Measurements from ENCODE around the gene L3MBTL1.

Gene L3MBTL1

DNA sequence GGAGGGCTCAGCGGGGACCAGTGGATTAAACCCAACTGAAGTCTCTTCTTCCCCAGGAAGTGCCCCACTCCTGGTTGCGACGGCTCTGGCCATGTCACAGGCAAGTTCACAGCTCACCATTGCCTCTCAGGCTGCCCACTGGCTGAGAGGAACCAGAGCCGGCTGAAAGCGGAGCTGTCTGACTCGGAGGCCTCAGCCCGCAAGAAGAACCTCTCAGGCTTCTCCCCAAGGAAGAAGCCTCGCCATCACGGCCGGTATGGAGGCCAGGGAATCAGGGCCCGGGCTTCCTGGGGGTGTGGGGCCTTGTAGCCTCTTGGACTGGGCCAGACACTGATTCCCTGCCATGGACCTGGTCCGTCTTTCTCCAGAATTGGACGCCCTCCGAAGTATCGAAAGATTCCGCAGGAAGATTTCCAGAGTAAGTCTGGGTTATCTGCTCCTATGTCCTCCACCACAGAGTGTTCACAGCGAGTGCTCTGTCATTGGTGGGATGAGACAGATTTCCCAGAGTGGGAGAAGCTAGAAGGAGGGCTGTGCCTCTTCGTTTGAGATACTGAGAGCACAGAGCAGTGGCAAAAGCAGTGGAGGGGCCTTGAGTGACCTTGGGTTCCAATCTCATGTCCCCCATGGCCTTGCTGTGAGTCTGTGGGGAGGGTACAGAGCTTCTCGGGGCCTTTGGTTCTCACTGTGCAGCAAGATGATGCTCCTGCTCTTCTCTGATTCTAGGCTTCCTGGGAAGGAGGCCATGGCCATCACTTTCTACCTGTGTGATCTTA is 28.7 kb downstream of the L3MBTL1 start:
- DNase-seq, result no peak

GRCh38 chr20:43536817-43537440 is 29.4 kb downstream of the L3MBTL1 start:
- no peak for DNase-seq

- no peak for DNase-seq
Measured at GRCh38 chr20:43537921-43538877, 30.7 kb downstream of the L3MBTL1 start.

GRCh38 chr20:43538878-43539700 is 31.6 kb downstream of the L3MBTL1 start:
- no peak for DNase-seq

GRCh38 chr20:43539975-43540672 is 32.6 kb downstream of the L3MBTL1 start:
- no peak for DNase-seq

GRCh38 chr20:43540673-43541060 is 33.2 kb downstream of the L3MBTL1 start:
- DNase-seq, result no peak

DNA sequence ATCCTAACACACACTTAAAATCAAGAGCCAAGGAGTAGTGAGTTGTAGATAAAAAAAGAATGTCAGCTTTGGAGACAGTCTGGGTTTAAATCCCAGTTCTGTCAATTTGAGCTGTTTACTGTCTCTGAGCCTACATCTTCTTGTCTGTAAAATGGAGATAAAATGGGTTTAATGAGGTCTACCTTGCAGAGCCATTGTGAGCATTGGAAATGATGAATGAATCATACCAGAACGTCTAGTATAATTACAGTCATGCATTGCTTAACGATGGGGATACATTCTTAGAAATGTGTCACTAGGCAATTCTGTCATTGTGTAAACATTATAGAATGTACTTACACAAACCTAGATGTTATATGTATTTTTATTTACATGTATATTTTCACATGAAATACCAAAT is 33.7 kb downstream of the L3MBTL1 start:
- no peak for DNase-seq

GRCh38 chr20:43542161-43542560 is 34.7 kb downstream of the L3MBTL1 start:
- no peak for DNase-seq

GRCh38 chr20:43542674-43543073 is 35.2 kb downstream of the L3MBTL1 start:
- DNase-seq, result no peak

- no peak for DNase-seq
Measured at GRCh38 chr20:43543138-43543537, 35.6 kb downstream of the L3MBTL1 start.

- no peak for DNase-seq
Measured at GRCh38 chr20:43544501-43544900, 37.0 kb downstream of the L3MBTL1 start.

DNA sequence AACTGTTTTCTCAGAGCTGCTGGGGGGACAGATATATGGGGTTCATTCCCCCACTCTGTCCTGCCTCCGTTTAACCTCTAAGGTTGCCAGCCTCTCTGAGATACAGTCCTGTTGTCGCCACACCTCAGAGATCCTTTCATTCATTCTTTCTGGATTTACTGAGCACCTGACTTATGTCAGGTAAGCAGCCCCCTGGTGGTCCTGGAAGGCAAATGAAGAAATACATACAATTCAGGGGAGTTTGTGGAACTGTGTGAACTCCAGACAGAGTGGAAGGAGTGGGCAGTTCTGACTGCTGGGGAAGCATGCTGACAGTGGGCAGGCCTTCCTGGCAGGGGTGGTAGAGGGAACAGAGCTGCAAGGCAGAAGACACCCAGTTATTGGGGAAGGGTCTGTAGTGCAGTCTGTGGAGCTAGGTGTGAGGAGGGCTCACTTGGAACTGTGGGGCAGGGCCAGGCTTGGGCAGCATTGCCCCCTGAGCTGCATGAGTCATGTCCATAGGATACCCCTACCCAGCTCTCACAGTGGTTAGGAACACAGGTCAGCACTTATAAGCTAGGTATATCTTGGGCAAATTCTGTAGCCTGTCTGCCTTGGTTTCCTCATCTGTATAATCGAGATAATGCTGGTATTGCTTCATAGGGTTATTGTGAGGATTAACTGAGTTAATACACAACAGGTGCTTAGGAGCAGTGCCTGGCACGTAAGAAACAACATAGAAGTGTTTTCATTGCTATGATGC is 38.5 kb downstream of the L3MBTL1 start:
- DNase-seq, result no peak

GRCh38 chr20:43548273-43548880 is 40.9 kb downstream of the L3MBTL1 start:
- no peak for DNase-seq

DNA sequence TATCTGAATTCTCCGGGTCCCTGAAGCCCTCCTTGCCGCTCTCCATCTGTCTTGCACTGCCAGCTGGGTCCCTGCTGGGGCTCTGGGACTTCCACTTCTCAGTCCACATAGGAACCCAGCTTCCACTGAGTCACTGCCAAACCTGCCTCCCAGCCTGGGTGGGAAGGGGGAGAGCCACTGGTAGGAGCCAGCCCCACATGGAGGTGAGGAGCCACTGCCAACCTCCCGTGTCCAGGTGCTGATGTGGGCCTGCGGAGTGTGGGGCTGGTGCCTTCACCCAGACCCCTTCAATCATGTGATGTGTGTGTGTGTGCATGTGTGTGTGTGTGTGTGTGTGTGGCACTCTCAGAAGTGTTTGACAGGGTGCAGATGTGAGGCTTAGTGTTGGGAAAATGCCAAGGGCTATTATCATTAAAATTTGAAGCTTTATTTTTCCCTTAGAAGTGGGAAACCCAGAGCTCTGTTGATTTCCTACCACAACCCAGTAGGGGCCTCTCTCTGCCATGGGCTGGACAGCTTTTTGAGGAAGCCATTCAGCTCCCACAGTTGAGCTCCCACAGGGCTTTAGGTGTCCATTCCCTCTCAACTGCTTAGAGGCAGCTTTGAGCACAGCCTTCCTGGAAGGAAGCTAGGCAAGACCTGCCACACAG is 42.0 kb downstream of the L3MBTL1 start:
- no peak for DNase-seq

DNA sequence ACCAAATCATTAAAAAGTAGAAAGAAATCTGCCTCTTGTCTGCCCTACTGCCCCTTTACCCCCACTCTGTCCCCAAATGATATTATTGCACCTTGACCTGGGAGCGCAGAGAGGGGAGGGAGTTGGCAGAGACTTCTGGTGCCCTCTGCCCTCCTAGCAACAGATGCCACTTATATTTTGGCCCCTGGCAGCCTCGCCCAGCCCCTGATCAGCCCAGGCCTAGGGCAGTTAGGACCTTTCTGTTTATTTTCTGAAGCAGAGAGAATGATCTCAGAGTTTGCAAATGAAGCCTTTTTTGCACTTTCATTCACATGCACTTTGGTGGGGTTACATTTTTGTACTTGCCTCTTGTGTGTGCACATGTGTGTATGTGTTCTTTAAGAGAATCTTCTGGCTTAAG is 43.0 kb downstream of the L3MBTL1 start:
- no peak for DNase-seq

GRCh38 chr20:43554369-43554768 is 46.9 kb downstream of the L3MBTL1 start:
- no peak for DNase-seq

DNA sequence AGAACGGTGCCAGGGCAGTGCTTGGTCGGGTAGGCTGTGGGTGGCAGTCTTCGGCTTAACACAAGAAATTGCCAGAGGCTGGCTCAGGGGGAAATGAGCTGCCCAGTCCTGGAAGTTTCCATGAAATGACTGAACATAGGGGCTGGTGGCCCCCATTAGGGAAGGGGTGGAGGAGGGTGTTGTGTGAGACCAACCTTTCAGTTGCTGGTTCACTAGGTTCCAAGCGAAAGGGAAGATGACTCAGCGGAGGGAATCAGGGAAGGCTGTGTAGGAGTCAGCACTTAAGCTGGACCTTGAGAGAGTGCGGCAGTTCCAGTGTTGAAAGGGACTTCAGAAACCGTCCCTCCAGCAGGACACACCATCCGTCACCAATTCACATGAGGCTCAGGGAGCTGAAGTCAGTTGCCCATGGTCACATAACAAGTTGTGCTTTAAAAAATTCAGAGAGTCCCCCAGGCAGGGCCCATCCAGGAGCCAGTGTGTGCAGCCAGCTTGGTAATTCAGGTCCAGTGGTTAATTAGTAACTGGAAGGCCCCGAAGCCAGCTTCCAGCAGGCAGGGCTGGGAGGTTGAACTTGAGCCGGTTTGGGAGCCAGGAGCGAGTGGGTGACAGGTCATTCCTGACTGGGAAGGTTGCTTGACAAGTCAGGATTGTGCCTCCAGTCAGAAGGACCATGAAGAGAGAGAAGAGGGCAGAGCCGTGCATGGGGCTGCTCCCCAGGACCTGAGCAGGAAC is 51.1 kb downstream of the L3MBTL1 start, which contains the start of gene SGK2:
SGK2 (plus strand) TSS at position 616 of the 735 bp plus-strand sequence. CDS start 7,469 bp downstream, outside the sequence.
- no peak for DNase-seq

DNA sequence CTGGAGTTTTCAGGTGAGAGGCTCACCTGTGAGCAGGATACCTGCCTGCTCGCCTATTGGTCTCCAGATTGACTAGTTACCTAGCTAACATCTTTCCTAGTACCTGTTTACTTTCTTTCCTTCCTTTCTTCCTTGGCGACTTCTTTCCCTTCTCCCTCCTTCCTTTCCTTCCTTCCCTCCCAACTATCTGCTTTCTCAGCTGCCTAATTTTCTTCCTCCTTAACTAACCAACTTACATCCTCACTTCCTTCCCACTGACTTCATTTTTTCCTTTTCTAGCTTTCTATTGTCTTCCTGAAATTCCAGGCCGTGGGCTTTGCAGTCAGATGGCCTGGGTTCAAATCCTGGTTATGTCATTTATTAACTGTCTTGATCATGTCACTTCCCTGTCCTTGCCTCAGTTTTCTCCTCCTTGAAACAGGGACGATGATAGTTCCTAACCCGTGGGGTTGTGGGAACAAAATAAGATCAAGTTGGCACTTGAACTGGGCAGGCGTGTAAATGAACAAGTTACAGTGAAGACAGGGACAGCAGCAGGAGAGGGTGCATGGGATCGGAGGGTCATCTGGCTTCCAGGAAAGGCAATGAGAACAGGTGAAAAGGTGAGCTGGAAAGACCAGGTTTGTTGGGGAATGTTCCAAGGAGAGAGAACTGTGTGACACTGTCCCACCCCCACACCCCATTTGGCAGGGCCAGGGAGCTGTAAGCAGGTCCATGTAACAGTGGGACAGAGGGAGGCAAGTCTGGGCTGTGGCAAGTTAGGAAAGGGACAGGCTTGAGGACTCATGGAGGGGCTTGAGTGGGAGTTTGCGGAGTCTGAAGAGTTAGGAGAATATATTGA is 51.9 kb downstream of the L3MBTL1 start:
- DNase-seq, result no peak

Measured in GDM1 (cell line).